HEK293 (cell line): ENCODE results near the gene ANKRD40.
A peak's percentile ranks its signal among the peaks of the same experiment; 100 is the strongest.

ENCODE experiments used
- CTCF ChIA-PET: fragments of 350-600 bp; formaldehyde crosslinking; extraction: SDS; loops from one replicate; lab custom pipeline; 2021; ENCODE audit warnings: antibody characterized with exemption; lab: Yijun Ruan, JAX
- POLR2A ChIA-PET: fragments of 300-600 bp; formaldehyde crosslinking; extraction: SDS; loops from one replicate; lab custom pipeline; 2020; ENCODE audit warnings: antibody characterized with exemption, inconsistent platforms; lab: Yijun Ruan, JAX
- H3K27ac ChIP-seq: fragments of 200-500 bp; sonication (Bioruptor generic); 2 replicates; pipeline ENCODE4 v1.5.1; 2014; ENCODE audit warnings: low read depth, low read length, control low read depth, inconsistent platforms; ENCODE audit errors: extremely low read depth
- H3K36me3 ChIP-seq, 2 experiments: fragments of 200-500 bp in 1 of 2; sonication (Bioruptor generic) in 1 of 2; 1 replicate in 1 of 2; 2 replicates in 1 of 2; pipeline ENCODE4 v1.5.1; 2014 to 2017; ENCODE audit warnings: inconsistent platforms in 2 of 2, low read length in 2 of 2; ENCODE audit not compliant: control insufficient read depth in 2 of 2, insufficient read depth in 1 of 2
- H3K4me1 ChIP-seq: fragments of 200-500 bp; sonication (Bioruptor generic); 2 replicates; pipeline ENCODE4 v1.5.1; 2014; ENCODE audit warnings: mild to moderate bottlenecking, low read length, inconsistent platforms; ENCODE audit not compliant: control insufficient read depth, insufficient read depth
- H3K4me3 ChIP-seq: 2 replicates; pipeline ENCODE4 v1.5.1; 2011; ENCODE audit warnings: low read depth, mild to moderate bottlenecking, control low read depth, low read length, moderate library complexity
- H3K9me3 ChIP-seq: fragments of 200-500 bp; sonication (Bioruptor generic); 2 replicates; pipeline ENCODE4 v1.5.1; 2014; ENCODE audit warnings: low read depth, low read length, inconsistent platforms; ENCODE audit not compliant: control insufficient read depth, insufficient read depth
- BCL11B ChIP-seq: fragments of 450-650 bp; formaldehyde crosslinking; IDR thresholded peaks from 2 replicates; pipeline ENCODE4 v1.5.1; 2016; ENCODE audit warnings: low read depth, missing biosample characterization, missing genetic modification characterization
- BCL6B ChIP-seq: fragments of 450-650 bp; formaldehyde crosslinking; IDR thresholded peaks from 2 replicates; pipeline ENCODE4 v1.5.1; 2017; ENCODE audit warnings: missing biosample characterization, missing genetic modification characterization
- INSM2 ChIP-seq: fragments of 450-650 bp; formaldehyde crosslinking; IDR thresholded peaks from 2 replicates; pipeline ENCODE4 v1.5.1; 2016; ENCODE audit warnings: missing biosample characterization, missing genetic modification characterization
- KLF17 ChIP-seq: fragments of 450-650 bp; formaldehyde crosslinking; IDR thresholded peaks from 2 replicates; pipeline ENCODE4 v1.5.1; 2016; ENCODE audit warnings: missing biosample characterization, missing genetic modification characterization
- KLF8 ChIP-seq: fragments of 450-650 bp; formaldehyde crosslinking; IDR thresholded peaks from 2 replicates; pipeline ENCODE4 v1.5.1; 2016; ENCODE audit warnings: missing biosample characterization, missing genetic modification characterization
- MZF1 ChIP-seq: fragments of 450-650 bp; formaldehyde crosslinking; IDR thresholded peaks from 2 replicates; pipeline ENCODE4 v1.5.1; 2017; ENCODE audit warnings: missing biosample characterization, missing genetic modification characterization, borderline replicate concordance
- PRDM4 ChIP-seq: fragments of 450-650 bp; formaldehyde crosslinking; IDR thresholded peaks from 2 replicates; pipeline ENCODE4 v1.5.1; 2017; ENCODE audit warnings: missing biosample characterization, missing genetic modification characterization
- YY1 ChIP-seq: fragments of 450-650 bp; formaldehyde crosslinking; IDR thresholded peaks from 2 replicates; pipeline ENCODE4 v1.5.1; 2018; ENCODE audit warnings: missing biosample characterization, missing genetic modification characterization
- ZBTB6 ChIP-seq: fragments of 450-650 bp; formaldehyde crosslinking; IDR thresholded peaks from 2 replicates; pipeline ENCODE4 v1.5.1; 2017; ENCODE audit warnings: missing biosample characterization, missing genetic modification characterization
- ZNF148 ChIP-seq: fragments of 450-650 bp; formaldehyde crosslinking; IDR thresholded peaks from 2 replicates; pipeline ENCODE4 v1.5.0; 2017; ENCODE audit warnings: missing biosample characterization, missing genetic modification characterization, borderline replicate concordance
- ZNF266 ChIP-seq: fragments of 450-650 bp; formaldehyde crosslinking; IDR thresholded peaks from 2 replicates; pipeline ENCODE4 v1.5.1; 2016; ENCODE audit warnings: missing biosample characterization, missing genetic modification characterization, low read depth
- ZNF292 ChIP-seq: fragments of 450-650 bp; formaldehyde crosslinking; IDR thresholded peaks from 2 replicates; pipeline ENCODE4 v1.5.1; 2016; ENCODE audit warnings: low read depth, missing biosample characterization, missing genetic modification characterization, borderline replicate concordance
- ZNF302 ChIP-seq: fragments of 450-650 bp; formaldehyde crosslinking; IDR thresholded peaks from 2 replicates; pipeline ENCODE4 v1.5.1; 2016; ENCODE audit warnings: missing biosample characterization, missing genetic modification characterization, low read depth
- ZNF335 ChIP-seq: fragments of 450-650 bp; formaldehyde crosslinking; conservative IDR thresholded peaks from 2 replicates; pipeline ENCODE4 v1.5.1; 2016; ENCODE audit warnings: missing biosample characterization, missing genetic modification characterization
- ZNF398 ChIP-seq: fragments of 450-650 bp; formaldehyde crosslinking; IDR thresholded peaks from 2 replicates; pipeline ENCODE4 v1.5.1; 2017; ENCODE audit warnings: missing biosample characterization, missing genetic modification characterization
- ZNF433 ChIP-seq: fragments of 450-650 bp; formaldehyde crosslinking; IDR thresholded peaks from 2 replicates; pipeline ENCODE4 v1.5.1; 2016; ENCODE audit warnings: missing biosample characterization, missing genetic modification characterization, low read depth
- ZNF600 ChIP-seq: fragments of 450-650 bp; formaldehyde crosslinking; IDR thresholded peaks from 2 replicates; pipeline ENCODE4 v1.5.1; 2016; ENCODE audit warnings: missing biosample characterization, missing genetic modification characterization
- ZNF677 ChIP-seq: fragments of 450-650 bp; IDR thresholded peaks from 2 replicates; pipeline ENCODE4 v1.5.0; 2018; ENCODE audit warnings: missing biosample characterization, mild to moderate bottlenecking, missing genetic modification characterization, moderate library complexity
- ZNF704 ChIP-seq: fragments of 450-650 bp; formaldehyde crosslinking; IDR thresholded peaks from 2 replicates; pipeline ENCODE4 v1.5.1; 2016; ENCODE audit warnings: missing biosample characterization, missing genetic modification characterization
- ZNF747 ChIP-seq: fragments of 450-650 bp; formaldehyde crosslinking; IDR thresholded peaks from 2 replicates; pipeline ENCODE4 v1.5.1; 2016; ENCODE audit warnings: missing biosample characterization, missing genetic modification characterization

The ANKRD40 gene

GRCh38 chr17:50719924-50720794 is 12.4 kb upstream of the ANKRD40 start (continued):
- TF ChIP-seq KLF17 (tag by site-specific recombination) (no peak), ZNF148 (no peak), ZNF747 (no peak), ZNF292 (tag by site-specific recombination) (no peak), PRDM4 (peak; percentile 49; the same call in 1 of the 2 replicates), INSM2 (tag by site-specific recombination) (no peak), ZNF677 (tag by site-specific recombination) (no peak), ZNF704 (tag by site-specific recombination) (no peak), YY1 (tag by site-specific recombination) (no peak), ZNF433 (tag by site-specific recombination) (no peak), ZBTB6 (no peak)

GRCh38 chr17:50719144-50719923 is 11.6 kb upstream of the ANKRD40 start, which contains the start of gene LUC7L3:
Gene LUC7L3 (plus strand): TSS chr17:50719603. CDS start chr17:50719733, 130 bp downstream.
- ChIA-PET POLR2A (interaction anchor here (0.5 to 1.4 kb wide), 18 partner anchors 10 to 322 kb away, joined by 3 to 46 read pairs (median 5); partner anchors contain the start of genes ANKRD40, CACNA1G and LRRC59), CTCF (interaction anchor here (1.0 to 1.1 kb wide), 2 partner anchors 14 to 93 kb away, joined by 3 read pairs; no protein-coding TSS in a partner anchor)
- peak within 1 kb of the TSS; percentile 97 for H3K27ac ChIP-seq
- TF ChIP-seq KLF8 (tag by site-specific recombination) (peak; percentile 95), ZNF266 (tag by site-specific recombination) (no peak), ZNF335 (tag by site-specific recombination) (peak; percentile 78), ZNF302 (tag by site-specific recombination) (no peak), BCL11B (peak; percentile 87), MZF1 (tag by site-specific recombination) (peak; percentile 69; the same call in 1 of the 2 replicates), BCL6B (no peak), ZNF398 (tag by site-specific recombination) (no peak), ZNF600 (tag by site-specific recombination) (peak; percentile 70; the same call in 1 of the 2 replicates)

More at GRCh38 chr17:50719144-50719923, 11.6 kb upstream of the ANKRD40 start, which contains the start of gene LUC7L3:
- Histone ChIP-seq H3K4me1 (peaks cover 22% of the 10 kb centered on the region), H3K4me3 (peak within 1 kb of the TSS; percentile 98), H3K36me3 (peaks cover 6 to 7% of the 10 kb centered on the region in 2 experiments; a peak in 2 of 3 replicates), H3K9me3 (no peaks in the 10 kb centered on the region)
